Spleen (tissue), 7 donors: ENCODE measurements around the gene RCAN3.
"Not testable (repeated sequence)": the region's sequence is repeated elsewhere in the genome, so short reads cannot be mapped to it uniquely, and the experiment has no call there.

ENCODE experiments used
- CTCF ChIP-seq, 11 experiments: fragments of 200-600 bp in 7 of 11; fragments of 450-650 bp in 4 of 11; sonication (generic) in 4 of 11; IDR thresholded peaks in 8 of 11; conservative IDR thresholded peaks in 3 of 11; 1 replicate in 7 of 11; 2 replicates in 4 of 11; pipeline versions ENCODE4 v1.4.0 to v1.8.0; 2016 to 2021; ENCODE audit warnings: antibody characterized with exemption in 11 of 11, inconsistent platforms in 4 of 11, mild to moderate bottlenecking in 1 of 11
- POLR2A ChIP-seq, 3 donors: fragments of 450-650 bp; IDR thresholded peaks; one replicate each; pipeline ENCODE4 v1.5.1; 2017; ENCODE audit warnings: antibody characterized with exemption in 3 of 3, mild to moderate bottlenecking in 1 of 3
- POLR2AphosphoS5 ChIP-seq, 3 donors: sonication (generic); formaldehyde crosslinking; IDR thresholded peaks; one replicate each; pipeline ENCODE4 v1.5.1; 2017; ENCODE audit warnings: antibody characterized with exemption in 3 of 3
- donor health status: DM: no; HTN: no; CAD: no; lungs with moderate emphysema.
- donor health status: DM: no; HTN: no; CAD: no.
- donor health status: DM: no; HTN: no; CAD: no.

GRCh38 chr1:24549210-24549609 lies 46.6 kb downstream of the RCAN3 start:
- not testable (repeated sequence) for TF ChIP-seq CTCF (IDR thresholded peaks at IDR 0.05 in 8 of 11, conservative IDR thresholded peaks at IDR 0.05 in 3 of 11); POLR2A (IDR thresholded peaks at IDR 0.05); POLR2AphosphoS5 (IDR thresholded peaks at IDR 0.05)
